Activated gamma-delta T cell treated with anti-CD3 and anti-CD28 coated beads, Interleukin-2, amount 50 U/mL, for 16 hours (primary cell): Measurements from ENCODE around the gene LAD1.

ENCODE experiments used
- DNase-seq: peaks from one replicate; pipeline ENCODE4 v3.0.0-alpha.2; 2020; ENCODE audit warnings: low read depth

Gene LAD1

DNA sequence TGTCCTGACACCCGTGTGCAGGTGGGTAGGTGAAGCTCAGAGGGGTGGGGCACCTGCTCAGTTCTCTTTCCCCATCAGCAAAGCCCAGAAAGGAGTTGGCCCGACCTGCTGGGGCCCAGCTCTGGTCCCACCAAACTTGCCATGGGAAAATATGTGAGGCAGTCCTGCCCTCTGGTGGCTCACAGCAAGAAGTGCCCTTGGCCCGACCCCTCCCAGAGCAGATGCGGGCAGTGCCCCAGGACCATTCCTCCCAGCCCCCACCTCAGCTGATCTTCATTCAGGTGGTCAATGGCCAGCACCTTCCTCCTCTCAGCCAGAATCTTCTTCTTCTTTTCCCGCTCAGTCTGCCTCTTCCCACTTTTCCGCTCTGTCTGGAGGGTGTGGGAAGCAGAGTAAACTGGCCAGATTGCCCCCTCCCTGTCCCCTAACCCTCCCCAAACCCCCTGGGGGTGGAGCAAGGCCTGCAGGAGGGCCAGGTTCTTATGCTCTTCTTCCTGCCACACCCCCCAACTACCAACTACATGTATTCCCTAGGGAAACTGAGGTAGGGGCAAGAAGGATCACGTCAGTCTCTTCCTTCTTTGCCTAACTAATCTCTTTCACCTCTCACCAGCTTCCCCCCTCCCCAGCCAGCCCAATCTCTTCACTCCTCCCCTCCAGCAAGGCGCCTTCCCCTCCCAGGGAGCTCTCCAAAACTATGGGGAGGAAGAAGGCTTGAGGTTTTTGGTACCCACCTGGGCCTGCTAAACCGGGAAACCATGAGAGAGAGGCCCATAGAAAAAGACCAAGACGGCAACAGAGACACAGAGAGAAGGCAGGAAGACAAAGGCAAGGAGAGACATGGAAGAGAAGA lies 37.2 kb downstream of the LAD1 start:
- DNase-seq, result no peak

DNA sequence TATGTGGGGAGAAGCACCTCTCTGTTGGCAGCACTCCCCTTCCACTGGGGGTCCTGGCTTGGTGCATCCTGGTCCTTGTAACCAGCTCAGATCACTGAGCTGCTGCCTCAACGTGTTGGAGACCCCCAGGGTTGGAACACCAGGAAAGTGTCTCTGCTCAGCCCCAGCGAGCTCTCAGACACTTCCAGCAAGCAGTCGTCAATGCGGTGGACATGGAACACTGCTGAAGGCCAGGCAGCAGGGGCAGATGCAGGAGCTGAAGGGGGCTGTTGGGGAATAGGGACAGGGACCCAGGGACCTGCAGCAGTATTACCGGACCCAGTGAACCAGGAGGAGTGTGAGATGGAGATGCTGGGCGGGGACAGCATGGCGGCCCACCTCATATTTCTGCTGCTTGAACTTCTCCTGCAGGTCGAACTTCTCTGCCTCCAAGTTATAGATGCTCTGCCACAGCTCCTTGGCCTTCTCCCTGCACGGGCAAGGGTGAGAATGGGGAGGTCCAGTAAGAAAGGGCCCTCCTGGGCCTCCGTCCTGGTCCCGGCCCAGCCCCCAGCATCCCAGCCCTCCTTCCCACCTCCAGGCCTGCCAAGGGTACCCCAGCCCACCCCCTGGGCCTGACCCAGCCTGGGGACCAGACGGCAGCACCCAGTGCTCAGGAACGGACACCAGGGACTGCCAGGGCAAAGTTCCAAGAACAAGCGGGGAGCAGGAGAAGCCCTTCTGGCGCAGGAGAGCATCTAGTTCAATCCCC lies 38.0 kb downstream of the LAD1 start:
- DNase-seq, result no peak

DNA sequence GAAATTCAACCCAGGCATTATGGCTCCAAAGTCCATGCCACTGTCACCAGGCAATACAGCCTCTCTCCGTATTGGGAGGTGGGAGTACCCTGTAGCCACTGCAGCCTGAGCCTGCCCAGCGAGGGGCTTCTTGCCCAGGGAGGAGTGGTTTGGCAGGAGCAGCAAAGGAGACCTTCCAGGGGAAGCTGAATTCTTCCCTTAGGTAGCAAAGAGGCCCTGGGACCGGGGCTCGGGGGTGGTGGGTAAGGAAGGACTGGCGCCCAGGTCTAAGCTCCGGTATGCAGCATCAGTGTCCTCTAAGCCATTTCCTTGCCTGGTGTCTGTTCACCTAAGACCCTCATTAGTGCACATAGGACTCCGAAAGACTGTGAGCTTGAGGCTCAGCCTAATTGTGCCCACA lies 38.6 kb downstream of the LAD1 start:
- no peak for DNase-seq

DNA sequence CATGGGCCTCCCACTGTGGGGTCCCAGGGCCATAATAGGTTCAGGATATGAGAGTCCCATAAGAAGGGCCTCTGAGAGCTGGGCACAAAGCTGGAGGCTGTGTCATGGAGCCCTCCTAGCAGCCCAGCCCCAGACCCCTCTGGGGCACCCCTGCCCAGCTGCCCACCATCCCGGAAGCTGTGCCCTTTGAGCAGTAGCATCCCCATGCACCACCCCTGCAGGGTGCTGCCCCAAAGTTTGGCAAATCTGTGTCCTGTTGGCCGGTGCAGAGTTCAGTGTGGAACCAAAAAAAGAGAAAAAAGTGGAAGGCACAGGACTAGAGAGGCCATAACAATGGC lies 39.3 kb downstream of the LAD1 start:
- no peak for DNase-seq

DNA sequence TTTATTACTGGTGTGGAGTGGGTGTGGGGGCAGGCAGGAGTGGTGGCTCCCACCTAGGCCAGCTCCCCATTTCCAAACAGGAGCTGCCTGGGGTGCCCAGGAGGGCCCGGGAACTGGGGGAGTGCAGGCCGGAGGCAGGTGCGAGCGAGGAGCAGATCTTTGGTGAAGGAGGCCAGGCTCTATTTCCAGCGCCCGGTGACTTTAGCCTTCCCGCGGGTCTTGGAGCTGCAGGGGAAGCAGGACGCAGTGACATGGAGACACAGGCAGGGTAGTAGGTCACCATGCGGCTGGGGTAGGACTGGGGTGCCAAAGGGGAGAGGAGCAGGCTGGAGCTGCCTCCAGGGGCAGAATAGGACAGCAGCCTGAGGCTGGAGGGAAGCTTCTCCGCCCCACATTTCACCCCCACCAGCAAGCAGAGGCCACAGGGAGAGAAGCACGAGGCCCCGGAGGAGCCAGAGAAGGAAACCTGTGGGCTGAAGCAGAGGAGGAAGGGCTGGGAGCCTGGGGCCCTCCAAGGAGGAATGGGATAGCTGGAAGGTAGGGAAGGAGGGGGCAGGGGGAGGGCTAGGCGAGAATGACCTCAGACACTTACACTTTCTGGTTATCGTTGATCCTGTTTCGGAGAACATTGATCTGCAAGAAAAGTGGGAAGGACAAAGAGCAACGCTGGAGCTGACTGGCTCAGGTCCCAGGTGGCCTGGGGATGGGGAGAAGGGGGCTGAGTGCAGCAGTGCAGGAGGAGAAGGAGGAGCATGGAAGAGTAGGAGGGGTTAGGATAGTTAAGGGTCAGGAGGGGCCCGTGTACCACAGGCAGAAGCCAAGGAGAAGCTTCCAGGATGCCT lies 39.9 kb downstream of the LAD1 start:
- DNase-seq, result no peak

DNA sequence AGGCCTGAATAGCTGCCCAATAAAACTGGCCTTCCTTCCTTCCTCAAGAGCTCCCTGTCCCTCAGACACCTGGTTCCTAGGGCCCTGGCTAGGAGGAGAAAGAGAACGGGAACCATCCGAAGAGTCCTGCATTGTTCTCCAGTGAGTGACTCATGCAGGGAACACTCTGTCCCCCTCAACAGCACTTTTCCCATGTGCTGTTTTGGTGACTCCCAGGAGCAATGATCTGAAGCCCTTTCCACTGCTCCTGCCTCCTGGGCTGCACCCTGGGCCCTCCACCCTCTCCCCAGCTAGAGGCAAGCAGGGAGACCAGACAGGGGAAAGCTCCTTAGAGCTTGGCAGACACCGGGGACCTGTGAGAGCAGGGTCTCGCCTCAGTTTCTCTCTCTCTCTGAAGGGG lies 40.5 kb downstream of the LAD1 start:
- DNase-seq, result no peak

DNA sequence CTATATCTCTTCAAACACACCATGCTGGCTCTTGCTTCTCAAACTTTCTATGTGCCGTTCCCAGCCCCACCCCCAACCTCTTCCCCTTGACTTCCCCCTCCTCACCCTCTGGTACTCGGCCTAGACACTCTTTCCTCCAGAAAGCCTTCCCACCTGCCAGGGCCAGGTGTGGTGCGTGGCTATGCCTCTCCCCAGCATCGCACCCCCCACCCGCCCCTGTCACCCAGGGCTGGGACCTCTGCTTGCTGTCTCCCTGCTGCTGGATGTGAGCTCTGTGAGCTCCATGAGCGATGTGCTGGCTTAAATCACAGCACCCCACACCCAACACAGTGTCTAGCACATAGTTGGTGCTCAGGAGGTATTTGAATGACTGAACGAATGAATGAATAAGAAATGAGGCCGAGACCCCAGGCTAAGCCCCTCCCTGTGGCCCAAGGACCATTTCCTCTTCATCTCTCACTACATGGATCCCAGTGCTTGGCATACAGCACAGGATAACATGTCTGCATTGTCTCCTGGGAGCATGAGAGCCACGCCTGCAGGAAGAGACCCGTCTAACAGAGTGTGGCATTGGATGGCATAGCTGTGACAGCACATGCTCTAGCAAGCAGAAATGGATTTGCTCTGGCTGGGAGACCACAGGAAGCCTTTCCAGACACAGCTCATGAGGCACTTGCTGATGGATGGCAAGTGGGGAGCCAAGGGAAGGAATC lies 41.3 kb downstream of the LAD1 start:
- DNase-seq, result no peak

DNA sequence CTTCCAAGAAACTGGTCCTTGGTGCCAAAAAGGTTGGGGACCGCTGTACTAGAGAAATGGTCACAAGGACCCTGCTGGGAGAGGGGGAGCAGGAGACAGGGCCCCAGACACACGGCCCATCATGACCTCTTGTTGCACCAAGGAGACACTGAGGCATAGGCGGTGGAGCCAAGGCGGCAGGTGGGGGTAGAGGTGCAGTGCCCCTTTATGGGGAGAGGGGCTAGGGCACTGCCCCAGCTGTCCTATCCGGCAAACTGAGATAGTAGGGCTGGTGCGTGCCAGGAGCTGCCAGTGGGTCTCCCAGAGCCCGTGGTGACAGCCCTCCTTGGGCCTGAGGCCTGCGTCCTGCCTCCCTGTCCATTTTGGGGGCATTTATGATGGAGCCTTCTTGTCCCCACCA lies 41.9 kb downstream of the LAD1 start:
- no peak for DNase-seq

DNA sequence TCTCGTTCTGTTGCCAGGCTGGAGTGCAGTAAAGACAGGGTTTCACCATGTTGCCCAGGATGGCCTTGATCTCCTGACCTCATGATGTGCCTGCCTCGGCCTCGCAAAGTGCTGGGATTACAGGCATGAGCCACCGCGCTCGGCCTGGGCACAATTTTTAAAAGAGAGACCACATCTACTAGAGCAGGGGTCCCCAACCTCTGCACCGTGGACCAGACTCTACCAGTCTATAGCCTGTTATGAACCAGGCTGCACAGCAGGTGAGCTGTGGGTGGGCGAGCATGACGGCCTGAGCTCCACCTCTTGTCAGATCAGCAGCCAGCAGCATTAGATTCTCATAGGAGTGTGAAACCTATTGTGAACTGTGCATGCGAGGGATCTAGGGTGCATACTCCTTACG lies 42.4 kb downstream of the LAD1 start:
- no peak for DNase-seq

DNA sequence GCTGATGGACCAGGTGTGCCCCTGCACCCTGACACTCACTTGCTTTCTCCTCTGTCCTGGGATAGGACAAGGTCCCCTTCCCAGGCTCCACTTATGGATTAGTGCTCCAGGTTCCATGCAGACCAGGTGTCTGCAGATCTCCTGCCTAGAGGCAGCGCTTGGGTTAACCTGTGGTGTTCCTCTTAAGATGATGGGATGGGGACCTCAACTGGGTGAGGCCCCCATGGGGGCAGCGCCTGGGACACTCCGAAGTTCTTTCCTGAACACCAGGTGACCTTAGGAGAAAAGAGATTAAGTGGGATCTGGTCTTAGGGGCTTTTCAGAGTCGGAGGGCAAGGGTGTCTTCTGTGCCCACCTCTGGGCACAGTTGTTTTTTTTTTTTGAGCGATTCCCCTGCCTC lies 42.9 kb downstream of the LAD1 start:
- no peak for DNase-seq

DNA sequence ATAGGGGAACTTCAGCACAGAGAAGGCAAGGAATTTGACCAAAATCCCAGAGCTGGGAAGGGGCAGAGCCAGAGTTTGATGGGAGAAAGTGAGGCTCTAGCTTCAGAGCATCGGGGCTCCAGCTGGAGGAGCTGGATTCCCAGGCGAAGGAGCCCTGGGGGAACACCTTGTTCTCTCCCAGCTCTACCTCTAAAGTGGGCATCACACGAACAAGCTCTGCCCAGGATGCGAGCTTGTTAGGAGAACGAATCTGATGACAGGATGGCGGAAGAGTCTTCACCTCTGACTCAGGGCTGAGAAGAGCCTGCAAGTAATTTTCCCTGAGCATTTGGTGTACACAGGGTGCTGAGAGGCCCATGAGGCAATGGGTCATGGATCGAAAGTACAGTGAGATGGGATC lies 43.7 kb downstream of the LAD1 start:
- no peak for DNase-seq

DNA sequence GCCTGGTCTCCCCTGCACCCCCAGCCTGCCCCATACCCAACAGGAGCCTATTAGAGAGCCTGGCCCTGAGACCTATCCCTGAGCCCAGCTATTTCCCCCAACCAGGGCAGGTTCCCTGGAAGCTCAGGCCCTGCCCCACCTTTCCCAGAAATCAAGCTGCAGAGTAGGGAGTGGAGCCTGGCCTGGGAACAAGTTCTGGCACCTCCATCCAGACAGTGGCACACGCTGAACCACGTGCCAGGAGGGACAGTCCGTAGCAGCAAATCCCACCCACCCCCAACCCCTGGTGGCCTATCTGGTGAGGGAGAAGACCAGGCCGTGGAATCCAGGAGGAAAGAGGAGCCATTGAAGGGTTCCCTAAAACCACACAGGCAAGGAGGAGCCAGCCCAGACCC lies 44.2 kb downstream of the LAD1 start:
- no peak for DNase-seq

DNA sequence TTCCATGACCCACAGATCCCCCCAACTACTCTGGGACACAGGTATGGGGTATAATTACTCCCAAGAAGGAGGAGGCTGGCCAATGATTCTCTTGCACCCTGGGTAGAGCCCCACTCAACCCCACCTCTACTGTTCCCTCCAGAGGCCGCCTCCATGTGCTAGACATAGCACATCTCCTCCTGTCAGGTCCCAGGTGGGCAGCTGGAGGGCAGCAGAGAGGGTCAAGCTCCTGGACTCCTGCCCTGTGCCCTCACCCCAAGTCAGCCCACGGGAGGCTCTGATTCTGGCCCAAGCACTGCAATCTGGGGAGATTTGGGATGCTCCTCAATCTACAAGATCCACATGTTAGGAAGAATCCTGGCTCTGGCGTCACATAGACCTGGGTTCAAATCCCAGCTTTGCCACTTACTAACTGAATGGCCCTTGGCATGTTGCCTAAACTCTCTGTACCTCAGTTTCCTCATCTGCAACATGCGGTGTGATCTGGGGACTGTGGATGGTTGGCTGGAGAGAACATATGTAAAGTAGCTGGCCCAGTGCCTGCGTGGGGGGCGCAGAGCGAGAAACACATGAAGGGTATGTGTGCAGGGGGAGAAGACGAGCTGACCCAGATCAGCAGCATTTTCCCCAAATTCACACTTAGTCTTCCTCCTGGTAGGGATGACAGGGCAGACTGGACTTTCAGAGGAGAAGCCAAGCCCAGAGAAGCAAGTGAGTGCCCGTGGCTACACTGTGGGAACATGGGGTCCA lies 44.8 kb downstream of the LAD1 start:
- DNase-seq, result no peak

DNA sequence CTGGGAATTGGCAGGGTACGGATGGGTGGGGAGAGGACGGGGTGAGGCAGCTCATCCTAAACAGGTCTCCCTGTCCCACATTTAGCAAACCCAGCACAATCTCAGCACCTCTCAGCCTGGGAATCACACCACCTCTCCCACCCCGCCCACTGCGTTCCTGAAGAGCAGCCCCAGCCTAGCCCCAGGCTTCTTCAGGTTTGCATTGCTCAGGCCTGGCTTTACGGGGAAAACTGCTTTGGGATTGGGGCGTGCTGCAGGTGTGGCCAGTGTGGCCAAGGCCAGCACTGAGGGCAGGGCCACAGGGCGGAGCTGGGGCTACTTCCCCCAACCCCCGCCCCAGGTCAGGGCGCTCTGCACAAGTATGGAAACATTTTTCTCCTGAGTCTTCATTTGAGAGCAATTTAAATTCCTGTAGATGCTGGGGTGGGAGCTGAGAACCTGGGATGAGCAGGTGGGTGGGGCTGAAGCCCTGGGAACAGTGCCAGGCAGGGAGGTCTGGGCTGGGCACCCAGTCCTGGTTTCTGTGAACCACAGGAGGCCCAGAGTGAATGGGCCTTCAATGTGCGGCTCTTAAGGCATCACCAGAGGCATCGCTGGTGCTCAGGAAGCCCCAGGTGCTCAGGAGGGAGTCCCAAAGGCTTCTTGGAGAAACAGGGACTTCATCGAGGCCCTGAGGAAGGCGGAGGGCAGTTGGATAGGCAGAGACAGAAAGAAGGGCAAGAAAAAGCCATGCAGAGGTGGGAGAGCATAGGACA lies 45.8 kb downstream of the LAD1 start:
- no peak for DNase-seq

DNA sequence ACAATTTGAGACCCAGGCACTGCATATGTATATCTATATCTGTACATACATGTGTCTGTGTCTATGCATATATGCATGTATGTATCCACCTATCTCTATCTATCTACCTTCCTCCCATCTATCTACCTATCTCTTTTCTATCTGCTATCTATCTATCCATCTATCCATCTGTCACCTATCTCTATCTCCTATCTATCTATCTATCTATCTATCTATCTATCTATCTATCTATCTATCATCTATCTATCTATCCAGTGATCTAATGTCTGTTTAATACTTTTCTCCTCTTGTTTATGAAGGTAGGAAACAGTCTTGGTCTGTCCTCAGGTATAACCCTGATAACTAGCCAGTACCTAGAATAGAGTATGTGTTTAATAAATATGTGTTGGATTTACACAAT lies 47.5 kb downstream of the LAD1 start:
- DNase-seq, result no peak

DNA sequence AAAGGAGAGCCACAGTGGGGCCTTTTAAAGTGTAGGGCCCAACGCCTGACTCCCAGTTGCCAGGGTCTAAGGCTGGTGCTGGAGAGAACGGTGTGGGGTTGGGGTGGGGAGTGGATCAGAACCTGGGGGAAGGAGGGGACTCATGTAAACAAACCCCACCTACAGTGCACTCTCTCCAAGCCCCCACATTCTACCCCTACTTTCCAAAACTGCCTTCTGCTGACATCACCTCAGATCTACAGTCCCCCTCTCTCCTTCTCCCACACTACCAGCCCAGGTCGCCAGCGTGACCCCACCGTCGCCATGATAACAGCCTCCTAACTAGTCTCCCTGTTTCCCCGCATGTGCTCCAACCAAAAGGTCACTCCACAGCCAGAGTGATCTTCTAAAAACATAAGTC lies 48.2 kb downstream of the LAD1 start:
- DNase-seq, result no peak

DNA sequence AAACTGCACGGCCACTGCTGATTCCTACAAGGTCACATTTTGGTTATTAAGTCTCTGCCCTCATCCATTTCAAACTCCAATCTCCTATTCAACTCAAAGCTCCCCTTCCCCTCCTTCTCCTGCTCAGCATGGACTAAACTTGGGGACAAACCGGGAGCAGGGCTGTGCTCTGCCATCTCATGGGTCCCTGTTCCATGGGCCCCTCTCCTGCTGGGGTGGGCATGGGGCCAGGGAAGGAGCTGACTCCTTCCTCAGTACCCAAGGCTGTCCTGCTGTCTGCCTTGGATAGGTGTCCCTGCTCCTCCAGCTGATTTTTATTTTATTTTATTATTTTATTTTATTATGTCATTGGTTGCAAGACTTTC lies 48.8 kb downstream of the LAD1 start:
- no peak for DNase-seq

DNA sequence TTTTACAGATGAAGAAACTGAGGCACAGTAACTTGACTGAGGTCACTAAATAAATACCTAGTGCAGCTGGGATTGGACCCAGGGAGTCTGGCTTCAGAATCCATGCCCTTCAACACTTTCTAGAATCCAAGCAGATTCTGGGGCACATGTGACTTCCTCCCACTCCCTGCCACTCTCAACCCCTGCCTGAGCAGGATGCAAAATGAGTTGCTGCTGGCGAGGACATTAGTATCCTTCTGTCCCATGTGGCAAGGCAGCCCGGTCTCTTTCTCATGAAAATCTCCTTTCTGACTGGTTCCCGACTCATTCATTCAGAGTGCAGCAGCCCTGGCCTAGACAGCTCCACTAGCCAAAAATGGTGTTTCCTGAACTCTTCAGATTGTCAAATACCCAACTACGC lies 50.0 kb downstream of the LAD1 start:
- no peak for DNase-seq

DNA sequence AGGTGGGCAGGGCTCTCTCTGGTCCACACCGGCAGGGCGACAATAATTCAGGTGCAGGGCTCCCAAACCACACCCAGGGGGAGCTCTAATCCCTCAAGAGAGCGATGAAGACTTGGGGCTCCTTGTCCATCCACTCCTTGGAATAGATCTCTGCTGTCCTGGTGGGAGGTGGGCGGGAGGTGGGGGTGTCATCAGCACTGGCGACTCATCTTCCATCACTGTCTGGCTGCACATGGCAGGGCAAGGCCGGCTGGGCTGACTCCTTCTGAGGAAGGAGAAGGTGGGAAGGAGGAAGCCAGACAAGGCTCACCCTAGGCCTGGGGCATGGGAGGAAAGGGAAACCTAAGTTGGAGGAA lies 50.9 kb downstream of the LAD1 start:
- DNase-seq, result no peak

DNA sequence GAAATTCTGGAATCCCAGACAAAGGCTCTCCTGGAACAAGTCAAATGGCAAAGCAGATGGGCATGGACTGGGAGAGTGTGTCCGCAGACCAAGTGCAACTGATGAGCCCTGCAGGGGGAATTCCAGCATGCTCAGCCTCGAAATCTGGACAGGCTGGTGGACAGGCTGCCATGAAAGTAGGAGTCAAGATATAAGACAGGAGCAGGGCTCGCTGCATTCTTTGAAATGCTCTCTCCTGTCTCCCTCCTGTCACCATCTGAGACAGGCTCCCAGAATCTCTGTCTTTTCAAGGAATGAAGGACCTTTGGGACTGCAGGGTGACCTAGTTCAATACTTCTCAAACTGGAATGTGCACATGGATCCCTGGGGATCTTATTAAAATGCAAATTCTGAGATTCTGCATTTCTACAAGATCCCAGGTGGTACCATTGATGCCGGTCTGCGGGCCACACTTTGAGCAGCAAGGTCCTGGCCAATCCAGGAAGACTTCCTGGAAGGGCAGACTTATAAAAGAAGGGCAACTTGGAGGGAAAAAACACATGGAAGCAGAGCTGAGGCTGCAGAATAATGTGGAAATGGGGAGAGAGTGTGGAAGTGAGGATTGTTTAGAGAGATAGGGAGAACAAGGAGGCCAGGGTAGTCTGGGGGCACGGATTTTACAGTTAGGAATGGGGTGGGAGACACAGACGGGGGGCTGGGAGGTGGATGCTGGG lies 51.5 kb downstream of the LAD1 start:
- DNase-seq, result no peak
